GM12878 (cell line): Measurements from ENCODE around the gene IL22RA2. TPM values are rescaled to one million over a fixed set of nuclear protein-coding genes. Genes with fewer than 3 reads are reported as not detected.

Experiments
- CHD4 ChIP-seq: fragments of 200-600 bp; sonication (generic); IDR thresholded peaks from 2 replicates; pipeline ENCODE4 v1.6.1; 2016; ENCODE audit warnings: mild to moderate bottlenecking
- MTA3 ChIP-seq: IDR thresholded peaks from 2 replicates; pipeline ENCODE4 v1.6.1; 2012; ENCODE audit warnings: low read length, inconsistent platforms, borderline replicate concordance
- NFXL1 ChIP-seq: fragments of 450-650 bp; IDR thresholded peaks from 2 replicates; pipeline ENCODE4 v1.6.1; 2017; ENCODE audit warnings: antibody characterized with exemption, mild to moderate bottlenecking, borderline replicate concordance
- PML ChIP-seq: IDR thresholded peaks from 2 replicates; pipeline ENCODE4 v1.6.1; 2012; ENCODE audit warnings: low read length, inconsistent platforms
- POLR2AphosphoS2 ChIP-seq: IDR thresholded peaks from 2 replicates; pipeline ENCODE4 v1.6.1; 2011; ENCODE audit warnings: low read depth, mild to moderate bottlenecking, low read length, improper control_type of control experiment, moderate library complexity
- WRNIP1 ChIP-seq: IDR thresholded peaks from 2 replicates; pipeline ENCODE4 v1.6.1; 2011; ENCODE audit warnings: low read depth, low read length, improper control_type of control experiment, borderline replicate concordance
- ZNF217 ChIP-seq: fragments of 450-650 bp; IDR thresholded peaks from 2 replicates; pipeline ENCODE4 v1.6.1; 2017; ENCODE audit warnings: antibody characterized with exemption, mild to moderate bottlenecking
- polyA plus RNA-seq, 11 experiments: library from polyadenylated mRNA; depleted of rRNA in 4 of 11; unstranded in 6 of 11; stranded (reverse) in 5 of 11; fragments of >200 nt; fragmentation: Nextera tagmentation in 4 of 11; fragmentation: Illumina TruSeq in 1 of 11; extraction: Ambion mirVana in 4 of 11; extraction: Trizol in 1 of 11; gene quantifications; 1 replicate in 1 of 11; 2 replicates in 10 of 11; pipeline versions ENCODE4 v1.2.1 to v1.2.3, GENCODE V29; 2011 to 2016; ENCODE audit warnings: inconsistent platforms in 2 of 11, missing spikeins in 2 of 11, low read depth in 1 of 11
- total RNA-seq, 4 experiments: library from RNA; depleted of rRNA in 3 of 4; stranded (reverse); fragments of >200 nt in 3 of 4; fragmentation: Illumina TruSeq in 1 of 4; extraction: Trizol in 1 of 4; gene quantifications; 2 replicates each; pipeline versions ENCODE4 v1.2.1 to v1.2.3, GENCODE V29; 2013 to 2021
- TF ChIP-seq, protein P1 (sequence below): fragments of 150-350 bp; IDR thresholded peaks from 2 replicates; pipeline ENCODE4 v1.6.1; 2016; ENCODE audit warnings: low read depth, low read length
- TF ChIP-seq, protein P2 (sequence below): fragments of 450-650 bp; formaldehyde crosslinking; IDR thresholded peaks from 2 replicates; pipeline ENCODE4 v1.4.0; 2022; ENCODE audit warnings: mild to moderate bottlenecking, moderate library complexity
- TF ChIP-seq, protein P3 (sequence below): fragments of 450-650 bp; IDR thresholded peaks from 2 replicates; pipeline ENCODE4 v1.6.1; 2018; ENCODE audit warnings: borderline replicate concordance, mild to moderate bottlenecking; ENCODE audit not compliant: partially characterized antibody
- TF ChIP-seq, protein P4 (sequence below): fragments of 450-650 bp; formaldehyde crosslinking; IDR thresholded peaks from 2 replicates; pipeline ENCODE4 v1.4.0; 2020; ENCODE audit warnings: mild to moderate bottlenecking, moderate library complexity

Gene IL22RA2
- total and polyA plus RNA-seq, 10 of the 15 experiments (the other 5 are each of a cell fraction or from before 2014, with no cell fraction given), result 0.05 to 0.22 (median 0.09) TPM; not detected in 3

DNA sequence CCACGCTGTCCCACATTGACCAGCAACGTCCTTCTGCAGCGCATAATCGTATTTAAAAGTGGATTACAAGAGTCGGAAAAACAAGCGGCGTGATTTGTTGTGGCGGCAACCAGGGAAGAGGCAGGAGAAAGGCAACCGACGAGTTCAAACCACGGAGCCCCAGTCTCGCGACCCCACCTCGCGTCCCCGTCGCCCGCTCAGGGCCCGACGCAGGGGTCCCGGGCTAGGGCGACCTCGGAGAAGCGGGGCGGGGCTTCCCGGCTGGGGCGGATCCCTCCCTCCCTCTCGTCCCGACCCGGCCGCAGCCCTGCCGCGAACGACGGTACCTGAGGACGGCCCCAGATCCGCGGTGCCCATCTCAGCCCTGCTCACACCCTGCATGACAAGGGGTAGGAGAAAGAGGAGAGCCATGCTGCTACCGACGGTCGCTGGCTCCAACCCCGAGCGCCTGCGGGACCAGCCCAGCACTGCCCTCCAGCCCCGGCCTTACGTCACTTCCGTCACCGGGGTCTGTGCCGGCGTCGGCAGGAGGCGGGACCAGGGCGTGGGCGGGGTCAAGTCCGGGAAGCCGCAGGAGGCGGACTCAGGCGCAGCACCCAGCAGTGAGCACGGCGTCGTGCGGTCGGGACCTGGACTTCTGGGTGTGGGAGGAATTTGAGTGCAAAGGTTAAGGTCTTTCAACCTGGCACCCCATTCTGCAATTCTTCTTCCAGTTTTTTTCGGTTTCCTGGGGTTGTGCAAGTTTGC is 45.6 kb upstream of the IL22RA2 start, which contains the start of gene IFNGR1 (continued):
- TF ChIP-seq, protein P1, sequence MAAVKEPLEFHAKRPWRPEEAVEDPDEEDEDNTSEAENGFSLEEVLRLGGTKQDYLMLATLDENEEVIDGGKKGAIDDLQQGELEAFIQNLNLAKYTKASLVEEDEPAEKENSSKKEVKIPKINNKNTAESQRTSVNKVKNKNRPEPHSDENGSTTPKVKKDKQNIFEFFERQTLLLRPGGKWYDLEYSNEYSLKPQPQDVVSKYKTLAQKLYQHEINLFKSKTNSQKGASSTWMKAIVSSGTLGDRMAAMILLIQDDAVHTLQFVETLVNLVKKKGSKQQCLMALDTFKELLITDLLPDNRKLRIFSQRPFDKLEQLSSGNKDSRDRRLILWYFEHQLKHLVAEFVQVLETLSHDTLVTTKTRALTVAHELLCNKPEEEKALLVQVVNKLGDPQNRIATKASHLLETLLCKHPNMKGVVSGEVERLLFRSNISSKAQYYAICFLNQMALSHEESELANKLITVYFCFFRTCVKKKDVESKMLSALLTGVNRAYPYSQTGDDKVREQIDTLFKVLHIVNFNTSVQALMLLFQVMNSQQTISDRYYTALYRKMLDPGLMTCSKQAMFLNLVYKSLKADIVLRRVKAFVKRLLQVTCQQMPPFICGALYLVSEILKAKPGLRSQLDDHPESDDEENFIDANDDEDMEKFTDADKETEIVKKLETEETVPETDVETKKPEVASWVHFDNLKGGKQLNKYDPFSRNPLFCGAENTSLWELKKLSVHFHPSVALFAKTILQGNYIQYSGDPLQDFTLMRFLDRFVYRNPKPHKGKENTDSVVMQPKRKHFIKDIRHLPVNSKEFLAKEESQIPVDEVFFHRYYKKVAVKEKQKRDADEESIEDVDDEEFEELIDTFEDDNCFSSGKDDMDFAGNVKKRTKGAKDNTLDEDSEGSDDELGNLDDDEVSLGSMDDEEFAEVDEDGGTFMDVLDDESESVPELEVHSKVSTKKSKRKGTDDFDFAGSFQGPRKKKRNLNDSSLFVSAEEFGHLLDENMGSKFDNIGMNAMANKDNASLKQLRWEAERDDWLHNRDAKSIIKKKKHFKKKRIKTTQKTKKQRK, result no peak
- TF ChIP-seq, protein P2, sequence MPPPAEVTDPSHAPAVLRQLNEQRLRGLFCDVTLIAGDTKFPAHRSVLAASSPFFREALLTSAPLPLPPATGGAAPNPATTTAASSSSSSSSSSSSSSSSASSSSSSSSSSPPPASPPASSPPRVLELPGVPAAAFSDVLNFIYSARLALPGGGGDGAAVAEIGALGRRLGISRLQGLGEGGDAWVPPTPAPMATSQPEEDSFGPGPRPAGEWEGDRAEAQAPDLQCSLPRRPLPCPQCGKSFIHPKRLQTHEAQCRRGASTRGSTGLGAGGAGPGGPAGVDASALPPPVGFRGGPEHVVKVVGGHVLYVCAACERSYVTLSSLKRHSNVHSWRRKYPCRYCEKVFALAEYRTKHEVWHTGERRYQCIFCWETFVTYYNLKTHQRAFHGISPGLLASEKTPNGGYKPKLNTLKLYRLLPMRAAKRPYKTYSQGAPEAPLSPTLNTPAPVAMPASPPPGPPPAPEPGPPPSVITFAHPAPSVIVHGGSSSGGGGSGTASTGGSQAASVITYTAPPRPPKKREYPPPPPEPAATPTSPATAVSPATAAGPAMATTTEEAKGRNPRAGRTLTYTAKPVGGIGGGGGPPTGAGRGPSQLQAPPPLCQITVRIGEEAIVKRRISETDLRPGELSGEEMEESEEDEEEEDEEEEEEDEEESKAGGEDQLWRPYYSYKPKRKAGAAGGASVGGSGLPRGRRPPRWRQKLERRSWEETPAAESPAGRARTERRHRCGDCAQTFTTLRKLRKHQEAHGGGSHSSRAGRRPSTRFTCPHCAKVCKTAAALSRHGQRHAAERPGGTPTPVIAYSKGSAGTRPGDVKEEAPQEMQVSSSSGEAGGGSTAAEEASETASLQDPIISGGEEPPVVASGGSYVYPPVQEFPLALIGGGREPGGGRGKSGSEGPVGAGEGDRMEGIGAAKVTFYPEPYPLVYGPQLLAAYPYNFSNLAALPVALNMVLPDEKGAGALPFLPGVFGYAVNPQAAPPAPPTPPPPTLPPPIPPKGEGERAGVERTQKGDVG (CRISPR knock-in tag), result no peak
- TF ChIP-seq PML (peak; percentile 54; the same call in 1 of the 2 replicates), NFXL1 (no peak), WRNIP1 (no peak), MTA3 (no peak; the same call in 1 of the 2 replicates), POLR2AphosphoS2 (peak; percentile 87), ZNF217 (no peak), CHD4 (no peak)
- TF ChIP-seq, protein P3, sequence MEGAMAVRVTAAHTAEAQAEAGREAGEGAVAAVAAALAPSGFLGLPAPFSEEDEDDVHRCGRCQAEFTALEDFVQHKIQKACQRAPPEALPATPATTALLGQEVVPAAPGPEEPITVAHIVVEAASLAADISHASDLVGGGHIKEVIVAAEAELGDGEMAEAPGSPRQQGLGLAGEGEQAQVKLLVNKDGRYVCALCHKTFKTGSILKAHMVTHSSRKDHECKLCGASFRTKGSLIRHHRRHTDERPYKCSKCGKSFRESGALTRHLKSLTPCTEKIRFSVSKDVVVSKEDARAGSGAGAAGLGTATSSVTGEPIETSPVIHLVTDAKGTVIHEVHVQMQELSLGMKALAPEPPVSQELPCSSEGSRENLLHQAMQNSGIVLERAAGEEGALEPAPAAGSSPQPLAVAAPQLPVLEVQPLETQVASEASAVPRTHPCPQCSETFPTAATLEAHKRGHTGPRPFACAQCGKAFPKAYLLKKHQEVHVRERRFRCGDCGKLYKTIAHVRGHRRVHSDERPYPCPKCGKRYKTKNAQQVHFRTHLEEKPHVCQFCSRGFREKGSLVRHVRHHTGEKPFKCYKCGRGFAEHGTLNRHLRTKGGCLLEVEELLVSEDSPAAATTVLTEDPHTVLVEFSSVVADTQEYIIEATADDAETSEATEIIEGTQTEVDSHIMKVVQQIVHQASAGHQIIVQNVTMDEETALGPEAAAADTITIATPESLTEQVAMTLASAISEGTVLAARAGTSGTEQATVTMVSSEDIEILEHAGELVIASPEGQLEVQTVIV, result no peak
- TF ChIP-seq, protein P4, sequence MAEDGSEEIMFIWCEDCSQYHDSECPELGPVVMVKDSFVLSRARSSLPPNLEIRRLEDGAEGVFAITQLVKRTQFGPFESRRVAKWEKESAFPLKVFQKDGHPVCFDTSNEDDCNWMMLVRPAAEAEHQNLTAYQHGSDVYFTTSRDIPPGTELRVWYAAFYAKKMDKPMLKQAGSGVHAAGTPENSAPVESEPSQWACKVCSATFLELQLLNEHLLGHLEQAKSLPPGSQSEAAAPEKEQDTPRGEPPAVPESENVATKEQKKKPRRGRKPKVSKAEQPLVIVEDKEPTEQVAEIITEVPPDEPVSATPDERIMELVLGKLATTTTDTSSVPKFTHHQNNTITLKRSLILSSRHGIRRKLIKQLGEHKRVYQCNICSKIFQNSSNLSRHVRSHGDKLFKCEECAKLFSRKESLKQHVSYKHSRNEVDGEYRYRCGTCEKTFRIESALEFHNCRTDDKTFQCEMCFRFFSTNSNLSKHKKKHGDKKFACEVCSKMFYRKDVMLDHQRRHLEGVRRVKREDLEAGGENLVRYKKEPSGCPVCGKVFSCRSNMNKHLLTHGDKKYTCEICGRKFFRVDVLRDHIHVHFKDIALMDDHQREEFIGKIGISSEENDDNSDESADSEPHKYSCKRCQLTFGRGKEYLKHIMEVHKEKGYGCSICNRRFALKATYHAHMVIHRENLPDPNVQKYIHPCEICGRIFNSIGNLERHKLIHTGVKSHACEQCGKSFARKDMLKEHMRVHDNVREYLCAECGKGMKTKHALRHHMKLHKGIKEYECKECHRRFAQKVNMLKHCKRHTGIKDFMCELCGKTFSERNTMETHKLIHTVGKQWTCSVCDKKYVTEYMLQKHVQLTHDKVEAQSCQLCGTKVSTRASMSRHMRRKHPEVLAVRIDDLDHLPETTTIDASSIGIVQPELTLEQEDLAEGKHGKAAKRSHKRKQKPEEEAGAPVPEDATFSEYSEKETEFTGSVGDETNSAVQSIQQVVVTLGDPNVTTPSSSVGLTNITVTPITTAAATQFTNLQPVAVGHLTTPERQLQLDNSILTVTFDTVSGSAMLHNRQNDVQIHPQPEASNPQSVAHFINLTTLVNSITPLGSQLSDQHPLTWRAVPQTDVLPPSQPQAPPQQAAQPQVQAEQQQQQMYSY (CRISPR knock-in tag), result no peak
